ENCODE data around the gene TLL1.

DNA sequence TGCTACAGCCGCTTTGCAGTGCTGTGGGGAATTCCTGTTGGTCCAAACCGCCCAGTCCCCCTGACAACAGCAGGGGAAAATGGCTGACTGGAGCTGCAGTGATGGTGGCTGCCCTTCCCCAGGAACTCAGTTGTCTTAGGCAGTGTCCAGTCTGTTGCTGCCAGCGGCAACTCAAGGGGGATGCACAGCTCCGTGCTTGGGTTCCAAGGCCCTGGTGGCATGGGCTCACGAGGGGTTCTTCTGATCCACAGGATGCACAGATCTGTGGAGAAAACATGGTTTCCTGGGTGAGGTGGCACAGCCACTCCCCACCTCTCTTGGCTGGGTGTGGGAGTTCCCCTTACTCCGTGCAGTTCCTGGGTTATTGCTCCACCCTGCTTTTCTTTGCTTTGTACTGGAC is 261.2 kb downstream of the TLL1 start:
- TF ChIP-seq POLR2A (IDR thresholded peaks at IDR 0.05; ENCODE audit: low read length) (no peak), CTCF (IDR thresholded peaks at IDR 0.05) (no peak), RCOR1 (IDR thresholded peaks at IDR 0.05; ENCODE audit: low read depth, low read length) (no peak), HDAC2 (IDR thresholded peaks at IDR 0.05) (no peak), POLR2AphosphoS2 (conservative IDR thresholded peaks at IDR 0.05; ENCODE audit: low read length) (no peak), CHD2 (IDR thresholded peaks at IDR 0.05; ENCODE audit: low read length, partially characterized antibody) (no peak), SMC3 (IDR thresholded peaks at IDR 0.05) (no peak), USF2 (IDR thresholded peaks at IDR 0.05) (no peak), BHLHE40 (IDR thresholded peaks at IDR 0.05; ENCODE audit: low read depth, low read length) (no peak), RAD21 (conservative IDR thresholded peaks at IDR 0.05 in 1 of 2, IDR thresholded peaks at IDR 0.05 in 1 of 2) (no peak), RFX5 (IDR thresholded peaks at IDR 0.05) (no peak)

Measured in A549 (cell line).